Subcutaneous abdominal adipose tissue (tissue), 5 donors: ENCODE data around the gene CDS1.

Experiments
- H3K27ac ChIP-seq: one replicate; pipeline ENCODE4 v1.7.0; 2013; ENCODE audit warnings: low read depth, mild to moderate bottlenecking, inconsistent platforms, low read length, moderate library complexity
- H3K27me3 ChIP-seq, 5 donors: one replicate each; pipeline ENCODE4 v1.7.0; 2013; ENCODE audit warnings: low read length in 5 of 5, inconsistent platforms in 1 of 5; ENCODE audit not compliant: control insufficient read depth in 5 of 5, insufficient read depth in 4 of 5
- H3K36me3 ChIP-seq, 5 donors: one replicate each; pipeline ENCODE4 v1.7.0; 2013; ENCODE audit warnings: low read length in 5 of 5; ENCODE audit not compliant: control insufficient read depth in 5 of 5, insufficient read depth in 5 of 5
- H3K4me1 ChIP-seq, 5 donors: one replicate each; pipeline ENCODE4 v1.7.0; 2013; ENCODE audit warnings: low read length in 5 of 5, mild to moderate bottlenecking in 3 of 5, moderate library complexity in 1 of 5; ENCODE audit not compliant: control insufficient read depth in 5 of 5, insufficient read depth in 5 of 5
- H3K4me3 ChIP-seq, 5 donors: one replicate each; pipeline ENCODE4 v1.7.0; 2013; ENCODE audit warnings: low read length in 5 of 5, low read depth in 1 of 5
- H3K9ac ChIP-seq, 5 donors: one replicate each; pipeline ENCODE4 v1.7.0; 2013; ENCODE audit warnings: low read length in 5 of 5, mild to moderate bottlenecking in 4 of 5, moderate library complexity in 3 of 5
- H3K9me3 ChIP-seq, 5 donors: one replicate each; pipeline ENCODE4 v1.7.0; 2013; ENCODE audit warnings: low read length in 5 of 5; ENCODE audit not compliant: control insufficient read depth in 5 of 5
- donor health status: healthy.
- donor health status: healthy.
- donor health status: healthy.
- donor health status: healthy.
- donor health status: healthy.

CDS1 gene

GRCh38 chr4:84638092-84638491 is 55.2 kb downstream of the CDS1 start:
- Histone ChIP-seq H3K27ac (no peak overlapping the region), H3K4me3 (no peak overlapping the region), H3K27me3 (no peaks in the 10 kb centered on the region), H3K36me3 (no peaks in the 10 kb centered on the region), H3K9ac (no peak overlapping the region), H3K9me3 (no peaks in the 10 kb centered on the region), H3K4me1 (no peaks in the 10 kb centered on the region)

GRCh38 chr4:84639145-84639544 is 56.2 kb downstream of the CDS1 start:
- Histone ChIP-seq H3K9me3 (no peaks in the 10 kb centered on the region), H3K4me1 (no peaks in the 10 kb centered on the region), H3K27me3 (no peaks in the 10 kb centered on the region), H3K36me3 (no peaks in the 10 kb centered on the region), H3K4me3 (no peak overlapping the region), H3K27ac (no peak overlapping the region), H3K9ac (no peak overlapping the region)

GRCh38 chr4:84644087-84644486 is 61.2 kb downstream of the CDS1 start:
- Histone ChIP-seq H3K4me3 (no peak overlapping the region), H3K9ac (no peak overlapping the region), H3K27ac (no peak overlapping the region), H3K4me1 (no peaks in the 10 kb centered on the region), H3K9me3 (no peaks in the 10 kb centered on the region), H3K27me3 (no peaks in the 10 kb centered on the region), H3K36me3 (no peaks in the 10 kb centered on the region)

GRCh38 chr4:84647312-84647884 is 64.5 kb downstream of the CDS1 start:
- H3K9ac ChIP-seq = no peak overlapping the region

GRCh38 chr4:84648178-84648577 is 65.3 kb downstream of the CDS1 start:
- peaks cover 0 to 4% (median 0%) of the 10 kb centered on the region in 5 donors for H3K4me1 ChIP-seq
- H3K36me3 ChIP-seq = no peaks in the 10 kb centered on the region
- H3K9me3 ChIP-seq = no peaks in the 10 kb centered on the region
- H3K9ac ChIP-seq = no peak overlapping the region
- peaks cover 0 to 2% (median 0%) of the 10 kb centered on the region in 5 donors for H3K27me3 ChIP-seq
- no peak overlapping the region for H3K27ac ChIP-seq
- H3K4me3 ChIP-seq = no peak overlapping the region

More at GRCh38 chr4:84647312-84647884, 64.5 kb downstream of the CDS1 start:
- H3K27ac ChIP-seq = no peak overlapping the region
- no peaks in the 10 kb centered on the region for H3K36me3 ChIP-seq
- peaks cover 0 to 4% (median 0%) of the 10 kb centered on the region in 5 donors for H3K4me1 ChIP-seq
- H3K4me3 ChIP-seq = no peak overlapping the region
- peaks cover 0 to 2% (median 0%) of the 10 kb centered on the region in 5 donors for H3K27me3 ChIP-seq
- no peaks in the 10 kb centered on the region for H3K9me3 ChIP-seq

GRCh38 chr4:84648863-84649647 is 66.1 kb downstream of the CDS1 start:
- H3K36me3 ChIP-seq = no peaks in the 10 kb centered on the region
- no peak overlapping the region for H3K27ac ChIP-seq
- no peak overlapping the region for H3K4me3 ChIP-seq
- H3K9ac ChIP-seq = no peak overlapping the region
- H3K27me3 ChIP-seq = peaks cover 0 to 2% (median 0%) of the 10 kb centered on the region in 5 donors
- H3K4me1 ChIP-seq = peaks cover 0 to 4% (median 0%) of the 10 kb centered on the region in 5 donors
- H3K9me3 ChIP-seq = no peaks in the 10 kb centered on the region

- Histone ChIP-seq H3K9ac (no peak overlapping the region), H3K27ac (no peak overlapping the region), H3K27me3 (peaks cover 0 to 2% (median 0%) of the 10 kb centered on the region in 5 donors), H3K9me3 (no peaks in the 10 kb centered on the region), H3K4me1 (peaks cover 0 to 4% (median 0%) of the 10 kb centered on the region in 5 donors), H3K36me3 (no peaks in the 10 kb centered on the region), H3K4me3 (no peak overlapping the region)
These were observed 68.6 kb downstream of the CDS1 start for GRCh38 chr4:84651499-84651898.

- no peaks in the 10 kb centered on the region for H3K9me3 ChIP-seq
- H3K4me3 ChIP-seq = no peak overlapping the region
- H3K36me3 ChIP-seq = no peaks in the 10 kb centered on the region
- no peak overlapping the region for H3K27ac ChIP-seq
- H3K9ac ChIP-seq = no peak overlapping the region
- H3K27me3 ChIP-seq = peaks cover 0 to 2% (median 0%) of the 10 kb centered on the region in 5 donors
- H3K4me1 ChIP-seq = peaks cover 0 to 4% (median 0%) of the 10 kb centered on the region in 5 donors
These were observed 69.6 kb downstream of the CDS1 start for GRCh38 chr4:84652478-84652877.

- no peaks in the 10 kb centered on the region for H3K4me1 ChIP-seq
- no peak overlapping the region for H3K9ac ChIP-seq
- no peaks in the 10 kb centered on the region for H3K27me3 ChIP-seq
- no peaks in the 10 kb centered on the region for H3K9me3 ChIP-seq
- no peaks in the 10 kb centered on the region for H3K36me3 ChIP-seq
- H3K27ac ChIP-seq = no peak overlapping the region
- H3K4me3 ChIP-seq = no peak overlapping the region
These were observed 77.7 kb downstream of the CDS1 start for GRCh38 chr4:84660606-84661005.

- no peak overlapping the region for H3K4me3 ChIP-seq
- H3K9me3 ChIP-seq = no peaks in the 10 kb centered on the region
- H3K27me3 ChIP-seq = no peaks in the 10 kb centered on the region
- H3K27ac ChIP-seq = no peak overlapping the region
- no peaks in the 10 kb centered on the region for H3K4me1 ChIP-seq
- H3K36me3 ChIP-seq = no peaks in the 10 kb centered on the region
- H3K9ac ChIP-seq = no peak overlapping the region
These were observed 78.4 kb downstream of the CDS1 start for GRCh38 chr4:84661191-84661939.
